Measurements from ENCODE around the gene PHC1.

- TF ChIP-seq CTCF (IDR thresholded peaks at IDR 0.05) (no peak), POLR2A (IDR thresholded peaks at IDR 0.05) (no peak)
Measured at GRCh38 chr12:8941691-8942478, 27.6 kb downstream of the PHC1 start.
